GM12801 (cell line): Measurements from ENCODE around the gene MESP1.

Experiments
- CTCF ChIP-seq: IDR thresholded peaks from one replicate; pipeline ENCODE4 v1.5.1; 2011; ENCODE audit warnings: control low read depth; ENCODE audit not compliant: insufficient read length; ENCODE audit errors: extremely low read depth

Gene MESP1, protein sequence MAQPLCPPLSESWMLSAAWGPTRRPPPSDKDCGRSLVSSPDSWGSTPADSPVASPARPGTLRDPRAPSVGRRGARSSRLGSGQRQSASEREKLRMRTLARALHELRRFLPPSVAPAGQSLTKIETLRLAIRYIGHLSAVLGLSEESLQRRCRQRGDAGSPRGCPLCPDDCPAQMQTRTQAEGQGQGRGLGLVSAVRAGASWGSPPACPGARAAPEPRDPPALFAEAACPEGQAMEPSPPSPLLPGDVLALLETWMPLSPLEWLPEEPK

DNA sequence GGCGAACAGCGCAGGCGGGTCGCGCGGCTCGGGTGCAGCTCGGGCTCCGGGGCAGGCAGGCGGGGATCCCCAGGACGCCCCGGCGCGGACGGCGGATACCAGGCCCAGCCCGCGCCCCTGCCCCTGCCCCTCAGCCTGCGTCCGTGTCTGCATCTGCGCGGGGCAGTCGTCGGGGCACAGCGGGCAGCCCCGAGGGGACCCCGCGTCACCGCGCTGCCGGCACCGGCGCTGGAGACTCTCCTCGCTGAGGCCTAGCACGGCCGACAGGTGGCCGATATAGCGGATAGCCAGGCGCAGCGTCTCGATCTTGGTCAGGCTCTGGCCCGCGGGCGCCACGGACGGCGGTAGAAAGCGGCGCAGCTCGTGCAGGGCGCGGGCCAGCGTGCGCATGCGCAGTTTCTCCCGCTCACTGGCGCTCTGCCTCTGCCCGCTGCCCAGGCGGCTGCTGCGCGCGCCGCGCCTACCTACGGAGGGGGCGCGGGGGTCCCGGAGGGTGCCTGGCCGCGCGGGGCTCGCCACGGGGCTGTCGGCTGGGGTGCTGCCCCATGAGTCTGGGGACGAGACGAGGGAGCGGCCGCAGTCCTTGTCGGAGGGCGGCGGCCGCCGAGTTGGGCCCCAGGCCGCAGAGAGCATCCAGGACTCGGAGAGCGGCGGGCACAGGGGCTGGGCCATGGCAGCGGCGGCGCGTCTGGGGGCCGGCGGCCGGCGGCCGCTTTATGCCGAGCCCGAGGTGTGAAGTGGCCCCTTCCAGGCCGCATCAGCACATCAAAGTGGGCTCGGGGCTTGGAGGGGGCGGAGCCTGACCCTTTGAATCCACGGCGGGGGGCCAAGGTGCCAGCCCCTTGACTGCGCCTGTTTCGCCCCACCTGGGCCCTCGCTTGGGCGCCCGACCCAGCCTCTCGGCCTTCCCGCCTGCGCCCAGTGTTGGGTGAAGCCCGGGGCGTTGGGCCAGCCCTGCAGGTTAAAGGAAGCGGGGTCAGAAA is at the start of gene MESP1:
MESP1 (minus strand) TSS at position 690 of the 983 bp plus-strand sequence; CDS start at position 672, 18 bp downstream.
- no peak for TF ChIP-seq CTCF

GRCh38 chr15:89799918-89800498 is 49.0 kb upstream of the MESP1 start:
- TF ChIP-seq CTCF = no peak

- no peak for TF ChIP-seq CTCF
Measured at GRCh38 chr15:89799011-89799911, 48.2 kb upstream of the MESP1 start.

- no peak for TF ChIP-seq CTCF
Measured at GRCh38 chr15:89797678-89798201, 46.7 kb upstream of the MESP1 start.

- no peak for TF ChIP-seq CTCF
Measured at GRCh38 chr15:89795996-89796395, 44.9 kb upstream of the MESP1 start.

GRCh38 chr15:89794627-89795241 is 43.7 kb upstream of the MESP1 start:
- TF ChIP-seq CTCF = no peak
